Testis (tissue), 3 donors: Measurements from ENCODE around the gene C1QBP. TPM values are rescaled to one million over a fixed set of nuclear protein-coding genes. Genes with fewer than 3 reads are reported as not detected.
"Not testable (repeated sequence)": the region's sequence is repeated elsewhere in the genome, so short reads cannot be mapped to it uniquely, and the experiment has no call there.

Source experiments
- DNase-seq: peaks from one replicate; pipeline ENCODE4 v3.0.0-alpha.2; 2019
- H3K27ac ChIP-seq, 2 donors: fragments of 200-600 bp; sonication (generic); one replicate each; pipeline ENCODE4 v1.5.1; 2019
- H3K27me3 ChIP-seq: fragments of 200-600 bp; sonication (generic); one replicate; pipeline ENCODE4 v1.5.1; 2019
- H3K36me3 ChIP-seq: fragments of 200-600 bp; sonication (generic); one replicate; pipeline ENCODE4 v1.5.1; 2017; ENCODE audit warnings: low read depth; ENCODE audit errors: missing control alignments
- H3K4me1 ChIP-seq: fragments of 200-600 bp; sonication (generic); one replicate; pipeline ENCODE4 v1.5.1; 2019
- H3K4me3 ChIP-seq, 2 donors: fragments of 200-600 bp; sonication (generic); one replicate each; pipeline ENCODE4 v1.5.1; 2017 to 2019
- H3K9me3 ChIP-seq: fragments of 200-600 bp; sonication (generic); one replicate; pipeline ENCODE4 v1.5.1; 2017
- POLR2A ChIP-seq: fragments of 450-650 bp; IDR thresholded peaks from one replicate; pipeline ENCODE4 v1.6.1; 2017; ENCODE audit warnings: antibody characterized with exemption, mild to moderate bottlenecking, moderate library complexity
- WGBS, 2 donors: methylation state at CpG; one replicate each; pipeline ENCODE4 v1.1.5; 2018; 5-methylcytosine and 5-hydroxymethylcytosine counted together
- intact Hi-C: fragments of 100-400 bp; cut with DNase I; formaldehyde crosslinking; loops from one replicate; pipeline ENCODE4 v1.15.1; 2023; ENCODE audit warnings: low total_unique reads
- polyA plus RNA-seq: library from polyadenylated mRNA; stranded (reverse); fragments of 350-450 nt; fragmentation: Illumina TruSeq; extraction: RNeasy Lipid Tissue Mini Kit (QIAGEN cat#74804); gene quantifications from one replicate; pipeline ENCODE4 v1.2.3, GENCODE V29; 2014; ENCODE audit warnings: low read depth, low replicate concordance; ENCODE audit not compliant: insufficient read depth
- total RNA-seq, 2 donors: library from RNA; depleted of rRNA; stranded (reverse); fragments of >200 nt; gene quantifications; one replicate each; pipeline ENCODE4 v1.2.3, GENCODE V29; 2016
- TF ChIP-seq, protein P1 (sequence below), 3 experiments: fragments of 450-650 bp in 2 of 3; fragments of 200-600 bp in 1 of 3; sonication (generic) in 1 of 3; IDR thresholded peaks; one replicate each; pipeline ENCODE4 v1.5.1; 2016 to 2019; ENCODE audit warnings: antibody characterized with exemption in 3 of 3, mild to moderate bottlenecking in 2 of 3, moderate library complexity in 1 of 3

The C1QBP gene
- total and polyA plus RNA-seq, 3 donors from 2014 or later = 120 to 151 (median 133) TPM

DNA sequence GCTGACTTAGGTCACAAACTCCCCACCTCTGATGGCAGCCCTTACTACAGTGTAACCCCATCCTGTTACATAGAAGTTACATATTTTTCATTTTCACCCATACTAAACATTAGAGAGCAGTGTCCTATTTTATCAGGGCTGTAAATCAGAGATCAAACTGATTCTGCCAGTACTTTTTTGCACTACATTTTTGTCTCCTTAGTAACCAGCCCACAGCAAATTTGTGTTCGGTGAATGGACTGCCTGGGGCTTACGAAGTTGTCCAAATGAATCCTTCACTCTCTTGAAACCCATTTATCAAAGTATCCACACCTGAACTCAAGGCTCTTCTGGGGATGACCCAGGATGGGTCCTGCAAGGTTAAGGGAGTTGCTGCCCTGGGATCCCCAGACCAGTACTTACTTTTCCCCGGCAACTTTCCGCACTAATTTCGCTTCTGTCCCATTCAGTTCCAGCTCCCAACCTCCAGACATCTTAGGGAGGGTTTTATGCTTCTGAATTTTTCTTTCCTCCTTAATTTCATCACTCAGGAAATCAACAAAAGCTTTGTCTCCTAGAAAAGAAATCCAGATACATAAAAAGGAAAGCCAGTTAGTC, 1.1 kb downstream of the C1QBP start:
- intact Hi-C loops = no loop called here
- no peaks in the 10 kb centered on the region for H3K36me3 ChIP-seq
- no peak overlapping the region for H3K27ac ChIP-seq
- peaks cover 13% of the 10 kb centered on the region for H3K4me1 ChIP-seq
- peak overlapping the region in 1 of 2 donors; percentile 79 for H3K4me3 ChIP-seq
- 39 to 46% methylated on average over 5 of the region's 5 CpGs for WGBS, 2 donors
- no peaks in the 10 kb centered on the region for H3K9me3 ChIP-seq
- no peak for DNase-seq
- TF ChIP-seq, protein P1, sequence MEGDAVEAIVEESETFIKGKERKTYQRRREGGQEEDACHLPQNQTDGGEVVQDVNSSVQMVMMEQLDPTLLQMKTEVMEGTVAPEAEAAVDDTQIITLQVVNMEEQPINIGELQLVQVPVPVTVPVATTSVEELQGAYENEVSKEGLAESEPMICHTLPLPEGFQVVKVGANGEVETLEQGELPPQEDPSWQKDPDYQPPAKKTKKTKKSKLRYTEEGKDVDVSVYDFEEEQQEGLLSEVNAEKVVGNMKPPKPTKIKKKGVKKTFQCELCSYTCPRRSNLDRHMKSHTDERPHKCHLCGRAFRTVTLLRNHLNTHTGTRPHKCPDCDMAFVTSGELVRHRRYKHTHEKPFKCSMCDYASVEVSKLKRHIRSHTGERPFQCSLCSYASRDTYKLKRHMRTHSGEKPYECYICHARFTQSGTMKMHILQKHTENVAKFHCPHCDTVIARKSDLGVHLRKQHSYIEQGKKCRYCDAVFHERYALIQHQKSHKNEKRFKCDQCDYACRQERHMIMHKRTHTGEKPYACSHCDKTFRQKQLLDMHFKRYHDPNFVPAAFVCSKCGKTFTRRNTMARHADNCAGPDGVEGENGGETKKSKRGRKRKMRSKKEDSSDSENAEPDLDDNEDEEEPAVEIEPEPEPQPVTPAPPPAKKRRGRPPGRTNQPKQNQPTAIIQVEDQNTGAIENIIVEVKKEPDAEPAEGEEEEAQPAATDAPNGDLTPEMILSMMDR (IDR thresholded peaks at IDR 0.05) = no peak
- TF ChIP-seq POLR2A = no peak
- no peaks in the 10 kb centered on the region for H3K27me3 ChIP-seq

DNA sequence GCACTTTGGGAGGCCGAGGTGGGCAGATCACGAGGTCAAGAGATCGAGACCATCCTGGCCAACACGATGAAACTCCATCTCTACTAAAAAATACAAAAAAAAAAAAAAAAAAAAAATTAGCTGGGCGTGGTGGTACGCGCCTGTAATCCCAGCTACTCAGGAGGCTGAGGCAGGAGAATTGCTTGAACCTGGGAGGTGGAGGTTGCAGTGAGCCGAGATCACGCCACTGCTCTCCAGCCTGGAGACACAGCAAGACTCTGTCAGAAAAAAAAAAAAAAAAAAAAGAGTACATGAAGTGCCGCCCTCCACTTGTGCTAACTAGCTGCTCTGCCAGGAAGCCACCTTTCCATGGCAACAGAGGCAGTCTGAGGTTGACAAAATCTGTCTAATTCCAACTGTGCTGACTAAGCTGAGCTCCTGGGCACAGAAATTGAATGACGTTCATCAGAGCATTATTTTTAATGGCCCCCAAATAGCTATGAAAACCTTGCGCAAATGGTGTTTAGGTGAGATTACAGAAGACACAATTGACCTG, 3.1 kb downstream of the C1QBP start:
- H3K27ac ChIP-seq, H3K4me3 ChIP-seq, H3K27me3 ChIP-seq, H3K36me3 ChIP-seq, DNase-seq, intact Hi-C loops, H3K9me3 ChIP-seq: not testable (repeated sequence)
- peaks cover 13% of the 10 kb centered on the region for H3K4me1 ChIP-seq
- 86 to 89% methylated on average over 12 of the region's 12 CpGs for WGBS, 2 donors

- Histone ChIP-seq H3K9me3 (no peaks in the 10 kb centered on the region), H3K27ac (no peak overlapping the region), H3K4me3 (no peak overlapping the region), H3K27me3 (no peaks in the 10 kb centered on the region), H3K36me3 (no peaks in the 10 kb centered on the region), H3K4me1 (peaks cover 13% of the 10 kb centered on the region)
- peak; percentile 62 for DNase-seq
- no peak for TF ChIP-seq POLR2A
- TF ChIP-seq, protein P1 (IDR thresholded peaks at IDR 0.05) = no peak
- intact Hi-C loops = no loop called here
- WGBS, 2 donors = 58 to 66% methylated on average over 2 of the region's 2 CpGs
Measured at GRCh38 chr17:5434984-5435383, 4.0 kb downstream of the C1QBP start.

DNA sequence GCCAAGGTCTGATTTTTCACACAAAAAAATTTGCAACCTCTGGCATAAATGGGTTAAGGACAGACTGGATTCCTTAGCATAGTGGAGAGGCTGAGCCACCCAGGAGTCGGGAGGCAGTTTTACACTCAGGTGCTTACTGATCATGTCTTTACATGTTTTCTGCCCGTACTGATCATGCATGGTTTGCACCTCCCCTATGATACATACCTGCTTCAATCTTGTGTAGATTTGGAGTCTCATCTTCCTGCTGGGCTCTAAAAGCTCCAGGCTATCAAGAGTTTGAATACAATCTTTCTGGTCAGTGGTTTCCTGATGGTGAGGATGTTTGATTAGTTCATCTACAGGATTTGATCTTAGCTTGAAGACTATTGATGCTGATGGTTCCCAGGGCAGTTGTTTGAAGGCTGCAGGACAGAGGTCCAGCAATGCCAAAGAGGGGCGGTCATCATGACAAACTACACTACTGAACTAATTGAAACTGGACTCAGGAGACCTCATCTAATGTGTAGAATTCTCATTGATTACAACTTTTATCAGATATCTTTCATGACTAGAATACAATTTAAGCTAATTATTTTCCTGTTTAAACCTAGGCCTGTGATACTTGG, 6.9 kb downstream of the C1QBP start:
- H3K36me3 ChIP-seq = no peaks in the 10 kb centered on the region
- intact Hi-C loops = no loop called here

GRCh38 chr17:5431234-5431633, 7.7 kb downstream of the C1QBP start:
- WGBS, 2 donors = 78 to 81% methylated on average over 5 of the region's 5 CpGs

More for the DNA sequence above, 6.9 kb downstream of the C1QBP start:
- Histone ChIP-seq H3K27ac (no peak overlapping the region), H3K4me3 (no peak overlapping the region), H3K27me3 (no peaks in the 10 kb centered on the region), H3K9me3 (no peaks in the 10 kb centered on the region), H3K4me1 (peaks cover 5% of the 10 kb centered on the region)
- DNase-seq = no peak
- WGBS, 2 donors = 81 to 89% methylated on average over 3 of the region's 3 CpGs
- no peak for TF ChIP-seq POLR2A
- TF ChIP-seq, protein P1 (IDR thresholded peaks at IDR 0.05) = no peak

More at GRCh38 chr17:5431234-5431633, 7.7 kb downstream of the C1QBP start:
- DNase-seq, H3K27ac ChIP-seq, H3K36me3 ChIP-seq, H3K9me3 ChIP-seq, intact Hi-C loops, H3K4me3 ChIP-seq, H3K27me3 ChIP-seq, H3K4me1 ChIP-seq: not testable (repeated sequence)
